Measurements from ENCODE around the gene CHRND.

GRCh38 chr2:232493701-232494474 is 32.1 kb upstream of the CHRND start:
- TF ChIP-seq CTCF (IDR thresholded peaks at IDR 0.05; ENCODE audit: insufficient read depth, low read length) (no peak), GABPA (IDR thresholded peaks at IDR 0.05; ENCODE audit: low read depth) (no peak), POLR2AphosphoS5 (IDR thresholded peaks at IDR 0.05; ENCODE audit: low read depth) (no peak), REST (IDR thresholded peaks at IDR 0.05; ENCODE audit: insufficient replicate concordance, low read depth) (no peak)
